Thyroid gland (tissue), 4 donors: ENCODE measurements around the gene CHRD. TPM values are rescaled to one million over a fixed set of nuclear protein-coding genes. Genes with fewer than 3 reads are reported as not detected.

Experiments used
- DNase-seq, 2 donors: peaks; one replicate each; pipeline ENCODE4 v3.0.0-alpha.2; 2019
- H3K27ac ChIP-seq, 3 donors: fragments of 200-600 bp; sonication (generic); 1 replicate in 2 of 3; 2 replicates in 1 of 3; pipeline ENCODE4 v1.5.1; 2016 to 2019; ENCODE audit warnings: mild to moderate bottlenecking in 1 of 3, moderate library complexity in 1 of 3
- H3K27me3 ChIP-seq: fragments of 200-600 bp; sonication (generic); one replicate; pipeline ENCODE4 v1.5.1; 2019
- H3K36me3 ChIP-seq, 2 donors: fragments of 200-600 bp; sonication (generic); one replicate each; pipeline ENCODE4 v1.5.1; 2016 to 2019
- H3K4me1 ChIP-seq, 2 donors: fragments of 200-600 bp; sonication (generic); one replicate each; pipeline ENCODE4 v1.5.1; 2017 to 2019
- H3K4me3 ChIP-seq, 3 donors: fragments of 200-600 bp; sonication (generic); replicated peaks in 1 of 3; 1 replicate in 2 of 3; 2 replicates in 1 of 3; pipeline ENCODE4 v1.5.1; 2016; ENCODE audit warnings: mild to moderate bottlenecking in 1 of 3
- H3K9me3 ChIP-seq: fragments of 200-600 bp; sonication (generic); one replicate; pipeline ENCODE4 v1.5.1; 2017
- POLR2A ChIP-seq, 2 donors: fragments of 450-650 bp; IDR thresholded peaks; one replicate each; pipeline ENCODE4 v1.6.1; 2017; ENCODE audit warnings: antibody characterized with exemption in 2 of 2, mild to moderate bottlenecking in 2 of 2, moderate library complexity in 1 of 2
- WGBS, 2 donors: methylation state at CpG; one replicate each; pipeline ENCODE4 v1.1.5; 2017; 5-methylcytosine and 5-hydroxymethylcytosine counted together
- intact Hi-C: fragments of 100-400 bp; cut with DNase I; formaldehyde crosslinking; loops from one replicate; pipeline ENCODE4 v1.15.1; 2023
- total RNA-seq, 4 donors: library from RNA; depleted of rRNA; stranded (reverse); fragments of >200 nt; gene quantifications; one replicate each; pipeline ENCODE4 v1.2.3, GENCODE V29; 2016
- TF ChIP-seq, protein P1 (sequence below), 6 experiments: fragments of 200-600 bp in 3 of 6; fragments of 450-650 bp in 3 of 6; sonication (generic) in 3 of 6; IDR thresholded peaks; one replicate each; pipeline ENCODE4 v1.5.1; 2016 to 2019; ENCODE audit warnings: antibody characterized with exemption in 6 of 6, mild to moderate bottlenecking in 2 of 6, inconsistent platforms in 1 of 6, moderate library complexity in 1 of 6

The CHRD gene
- total RNA-seq, 4 donors from 2014 or later = 4.1 to 14.8 (median 8.0) TPM

DNA sequence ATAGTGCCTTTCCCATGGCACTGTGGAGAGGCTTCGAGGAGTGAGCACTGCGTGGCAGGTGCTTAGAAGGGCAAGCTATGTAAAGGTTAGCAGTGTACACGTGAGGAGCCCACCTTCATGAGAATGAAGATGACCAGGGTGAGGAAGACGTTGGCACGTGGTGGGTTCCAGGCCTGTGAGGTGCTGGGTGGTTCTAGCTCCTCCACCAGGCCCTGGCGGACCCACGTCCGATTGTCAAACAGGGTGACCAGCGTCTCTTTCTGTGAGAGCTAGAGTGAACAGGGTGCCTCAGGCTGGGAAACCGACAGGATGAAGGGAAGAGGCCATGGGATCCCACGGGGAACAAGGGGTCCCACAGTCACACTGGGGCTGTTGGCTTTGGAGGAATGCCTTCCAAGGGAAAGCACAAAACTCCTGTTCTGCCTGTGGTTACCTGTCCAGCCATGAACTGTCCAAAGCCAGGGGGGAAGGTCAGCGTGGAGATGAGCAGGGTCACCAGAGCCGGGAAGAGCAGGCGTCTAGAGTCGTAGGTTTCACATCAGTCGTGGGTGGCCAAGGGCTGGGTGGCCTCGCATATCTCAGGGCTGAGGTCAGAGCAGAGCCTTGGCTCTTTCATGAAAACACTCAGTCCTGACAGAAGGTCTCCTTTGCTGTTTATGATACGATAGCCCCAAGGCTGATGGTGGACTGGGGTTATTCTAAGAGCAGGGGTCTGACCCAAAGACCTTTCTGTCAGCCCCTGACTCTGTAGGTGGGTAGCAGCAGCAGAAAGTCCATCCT lies 24.4 kb upstream of the CHRD start:
- H3K36me3 ChIP-seq = no peaks in the 10 kb centered on the region
- no peak for TF ChIP-seq POLR2A (IDR thresholded peaks at IDR 0.05)
- TF ChIP-seq, protein P1, sequence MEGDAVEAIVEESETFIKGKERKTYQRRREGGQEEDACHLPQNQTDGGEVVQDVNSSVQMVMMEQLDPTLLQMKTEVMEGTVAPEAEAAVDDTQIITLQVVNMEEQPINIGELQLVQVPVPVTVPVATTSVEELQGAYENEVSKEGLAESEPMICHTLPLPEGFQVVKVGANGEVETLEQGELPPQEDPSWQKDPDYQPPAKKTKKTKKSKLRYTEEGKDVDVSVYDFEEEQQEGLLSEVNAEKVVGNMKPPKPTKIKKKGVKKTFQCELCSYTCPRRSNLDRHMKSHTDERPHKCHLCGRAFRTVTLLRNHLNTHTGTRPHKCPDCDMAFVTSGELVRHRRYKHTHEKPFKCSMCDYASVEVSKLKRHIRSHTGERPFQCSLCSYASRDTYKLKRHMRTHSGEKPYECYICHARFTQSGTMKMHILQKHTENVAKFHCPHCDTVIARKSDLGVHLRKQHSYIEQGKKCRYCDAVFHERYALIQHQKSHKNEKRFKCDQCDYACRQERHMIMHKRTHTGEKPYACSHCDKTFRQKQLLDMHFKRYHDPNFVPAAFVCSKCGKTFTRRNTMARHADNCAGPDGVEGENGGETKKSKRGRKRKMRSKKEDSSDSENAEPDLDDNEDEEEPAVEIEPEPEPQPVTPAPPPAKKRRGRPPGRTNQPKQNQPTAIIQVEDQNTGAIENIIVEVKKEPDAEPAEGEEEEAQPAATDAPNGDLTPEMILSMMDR (IDR thresholded peaks at IDR 0.05) = no peak
- H3K27ac ChIP-seq = no peak overlapping the region
- H3K9me3 ChIP-seq = no peaks in the 10 kb centered on the region
- H3K4me3 ChIP-seq = no peak overlapping the region
- H3K27me3 ChIP-seq = no peaks in the 10 kb centered on the region
- WGBS, 2 donors = 90 to 92% methylated on average over 15 to 18 of the region's 18 CpGs
- no peak for DNase-seq
- intact Hi-C loops = no loop called here
- peaks cover under 1 to 4% of the 10 kb centered on the region in 2 donors for H3K4me1 ChIP-seq

DNA sequence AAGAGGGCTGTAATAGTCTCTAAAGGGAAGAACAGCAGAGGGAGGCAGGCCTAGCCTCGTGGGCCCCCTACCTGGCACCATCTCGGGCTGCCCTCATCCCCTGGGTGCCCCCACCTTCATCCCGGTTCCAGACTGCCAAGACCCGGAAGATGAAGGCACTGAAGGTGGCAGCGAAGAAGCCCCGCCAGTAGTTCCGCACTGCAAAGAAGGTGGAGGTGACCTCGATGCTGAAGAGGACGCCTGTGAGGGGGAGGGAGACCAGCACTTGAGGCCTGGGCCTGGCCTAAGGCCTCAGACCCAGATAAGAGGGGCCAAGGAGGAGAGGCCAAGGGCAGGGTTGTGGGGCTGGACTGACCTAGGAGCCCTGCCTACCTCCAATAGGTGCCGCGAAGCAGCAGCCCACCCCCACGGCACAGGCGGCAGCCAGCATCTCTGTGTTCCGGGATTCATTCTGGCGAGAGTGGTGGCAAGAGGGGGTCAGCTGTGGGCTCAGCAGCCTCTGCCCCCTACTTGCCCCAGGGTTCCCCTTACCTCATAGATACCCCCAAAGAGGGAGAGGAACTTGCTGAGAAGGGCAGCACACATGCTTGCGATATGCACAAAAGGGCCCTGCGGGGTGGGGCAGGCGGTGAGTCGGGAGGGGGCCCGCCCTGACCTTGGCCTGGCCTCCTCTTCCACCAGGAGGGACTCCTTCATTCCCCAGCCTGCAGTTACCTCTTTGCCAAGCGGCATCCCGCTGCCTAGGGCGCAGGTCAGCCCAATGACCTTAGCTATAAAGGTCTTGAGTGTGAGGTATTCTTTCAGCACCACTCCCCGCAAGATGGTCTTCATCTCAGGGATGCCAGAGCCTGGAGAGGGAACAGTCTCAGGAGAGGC lies 22.4 kb upstream of the CHRD start:
- Histone ChIP-seq H3K27me3 (no peaks in the 10 kb centered on the region), H3K36me3 (no peaks in the 10 kb centered on the region), H3K4me1 (peaks cover 8 to 12% of the 10 kb centered on the region in 2 donors), H3K9me3 (no peaks in the 10 kb centered on the region), H3K4me3 (no peak overlapping the region), H3K27ac (no peak overlapping the region)
- no peak for DNase-seq
- intact Hi-C loops = no loop called here
- 94 to 96% methylated on average over 18 to 24 of the region's 24 CpGs for WGBS, 2 donors
- TF ChIP-seq, protein P1 (IDR thresholded peaks at IDR 0.05) = no peak
- TF ChIP-seq POLR2A (IDR thresholded peaks at IDR 0.05) = no peak

DNA sequence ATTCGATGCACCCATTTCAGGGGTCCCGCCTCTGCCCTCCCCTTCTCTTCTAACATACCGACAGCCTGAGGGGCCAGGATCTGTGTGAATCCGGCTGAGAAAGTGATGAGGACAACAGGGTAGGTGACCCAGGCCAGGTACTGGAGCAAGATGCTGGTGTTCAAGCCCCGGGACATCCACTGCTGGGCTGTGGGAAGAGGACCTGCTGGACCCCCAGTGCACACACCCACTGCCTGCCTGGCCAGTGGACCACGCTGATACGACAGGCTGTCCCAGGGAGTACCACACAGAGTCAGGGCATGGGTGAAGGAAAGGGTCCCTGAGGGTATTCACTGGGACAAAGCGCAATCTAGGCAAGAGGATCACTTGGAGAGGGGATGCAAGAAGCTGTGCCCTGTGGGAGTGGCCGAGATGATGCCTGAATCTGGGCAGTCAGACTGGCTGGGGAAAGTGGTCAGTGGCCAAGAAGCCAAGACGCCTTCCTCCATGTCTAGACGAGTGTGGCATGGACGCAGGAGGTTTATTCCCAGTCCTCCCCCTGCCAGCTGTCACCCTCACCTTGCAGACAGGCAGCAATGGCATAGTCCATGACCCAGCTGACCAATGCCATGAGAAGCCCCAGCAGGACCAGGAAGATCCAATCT lies 21.6 kb upstream of the CHRD start:
- Histone ChIP-seq H3K9me3 (no peaks in the 10 kb centered on the region), H3K4me1 (peaks cover 8 to 12% of the 10 kb centered on the region in 2 donors), H3K27ac (no peak overlapping the region), H3K27me3 (no peaks in the 10 kb centered on the region), H3K36me3 (no peaks in the 10 kb centered on the region), H3K4me3 (no peak overlapping the region)
- no peak for TF ChIP-seq POLR2A (IDR thresholded peaks at IDR 0.05)
- TF ChIP-seq, protein P1 (IDR thresholded peaks at IDR 0.05) = no peak
- no peak for DNase-seq
- intact Hi-C loops = no loop called here
- 93% methylated on average over 10 to 11 of the region's 12 CpGs for WGBS, 2 donors

GRCh38 chr3:184358921-184359350 lies 20.9 kb upstream of the CHRD start:
- Histone ChIP-seq H3K9me3 (no peaks in the 10 kb centered on the region), H3K4me1 (peaks cover 13 to 17% of the 10 kb centered on the region in 2 donors), H3K36me3 (no peaks in the 10 kb centered on the region), H3K27me3 (no peaks in the 10 kb centered on the region), H3K4me3 (no peak overlapping the region), H3K27ac (no peak overlapping the region)
- DNase-seq = no peak
- WGBS, 2 donors = 56 to 78% methylated on average over 6 to 13 of the region's 14 CpGs
- no peak for TF ChIP-seq POLR2A (IDR thresholded peaks at IDR 0.05)
- TF ChIP-seq, protein P1 (IDR thresholded peaks at IDR 0.05) = no peak
- intact Hi-C loops = no loop called here
